Measurements from ENCODE around the gene VGF.

DNA sequence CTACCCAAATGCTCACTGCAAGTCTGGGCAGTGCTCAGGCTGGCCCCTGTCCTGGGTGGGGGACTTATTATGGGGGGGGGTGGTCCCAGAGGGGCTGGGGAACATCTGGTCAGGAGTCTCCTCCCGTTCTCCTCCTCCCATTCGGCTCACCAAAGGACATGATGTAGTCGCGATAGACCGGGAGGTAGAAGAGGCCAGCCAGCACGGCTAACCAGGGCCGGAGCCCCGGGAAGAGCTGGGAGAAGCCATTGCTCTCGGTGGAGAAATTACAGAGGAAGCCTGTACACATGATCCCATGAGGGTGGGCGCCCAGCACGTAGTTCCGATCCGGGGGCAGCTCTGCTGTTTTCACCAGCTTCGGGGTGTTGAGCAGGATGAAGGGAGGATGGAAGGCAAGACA lies 33.1 kb upstream of the VGF start:
- TF ChIP-seq, protein P1, sequence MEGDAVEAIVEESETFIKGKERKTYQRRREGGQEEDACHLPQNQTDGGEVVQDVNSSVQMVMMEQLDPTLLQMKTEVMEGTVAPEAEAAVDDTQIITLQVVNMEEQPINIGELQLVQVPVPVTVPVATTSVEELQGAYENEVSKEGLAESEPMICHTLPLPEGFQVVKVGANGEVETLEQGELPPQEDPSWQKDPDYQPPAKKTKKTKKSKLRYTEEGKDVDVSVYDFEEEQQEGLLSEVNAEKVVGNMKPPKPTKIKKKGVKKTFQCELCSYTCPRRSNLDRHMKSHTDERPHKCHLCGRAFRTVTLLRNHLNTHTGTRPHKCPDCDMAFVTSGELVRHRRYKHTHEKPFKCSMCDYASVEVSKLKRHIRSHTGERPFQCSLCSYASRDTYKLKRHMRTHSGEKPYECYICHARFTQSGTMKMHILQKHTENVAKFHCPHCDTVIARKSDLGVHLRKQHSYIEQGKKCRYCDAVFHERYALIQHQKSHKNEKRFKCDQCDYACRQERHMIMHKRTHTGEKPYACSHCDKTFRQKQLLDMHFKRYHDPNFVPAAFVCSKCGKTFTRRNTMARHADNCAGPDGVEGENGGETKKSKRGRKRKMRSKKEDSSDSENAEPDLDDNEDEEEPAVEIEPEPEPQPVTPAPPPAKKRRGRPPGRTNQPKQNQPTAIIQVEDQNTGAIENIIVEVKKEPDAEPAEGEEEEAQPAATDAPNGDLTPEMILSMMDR (conservative IDR thresholded peaks at IDR 0.05 in 1 of 2, IDR thresholded peaks at IDR 0.05 in 1 of 2; ENCODE audit: extremely low read depth in 1 of 2, insufficient read depth in 1 of 2, low read depth in 1 of 2, low read length in 2 of 2), result no peak
- TF ChIP-seq EZH2 (IDR thresholded peaks at IDR 0.05; ENCODE audit: borderline replicate concordance, low read length), result no peak
